GM13977 (cell line): ENCODE measurements around the gene KLC4.

ENCODE experiments used
- DNase-seq: peaks from one replicate; pipeline ENCODE4 v3.0.0; 2012; ENCODE audit warnings: low spot score
- in situ Hi-C: fragments of 300-500 bp; cut with MboI; formaldehyde crosslinking; loops from one replicate; pipeline ENCODE4 v1.12.0; 2022; ENCODE audit warnings: low sequenced_read_pairs, low pct_unique_long_range_greater_than_20kb, mixed read lengths, inconsistent platforms; ENCODE audit not compliant: unreplicated experiment
- TF ChIP-seq, protein P1 (sequence below): IDR thresholded peaks from 2 replicates; pipeline ENCODE4 v1.5.1; 2012; ENCODE audit warnings: mild to moderate bottlenecking, control low read depth; ENCODE audit not compliant: insufficient read depth; ENCODE audit errors: extremely low read depth, missing control alignments

KLC4 gene

DNA sequence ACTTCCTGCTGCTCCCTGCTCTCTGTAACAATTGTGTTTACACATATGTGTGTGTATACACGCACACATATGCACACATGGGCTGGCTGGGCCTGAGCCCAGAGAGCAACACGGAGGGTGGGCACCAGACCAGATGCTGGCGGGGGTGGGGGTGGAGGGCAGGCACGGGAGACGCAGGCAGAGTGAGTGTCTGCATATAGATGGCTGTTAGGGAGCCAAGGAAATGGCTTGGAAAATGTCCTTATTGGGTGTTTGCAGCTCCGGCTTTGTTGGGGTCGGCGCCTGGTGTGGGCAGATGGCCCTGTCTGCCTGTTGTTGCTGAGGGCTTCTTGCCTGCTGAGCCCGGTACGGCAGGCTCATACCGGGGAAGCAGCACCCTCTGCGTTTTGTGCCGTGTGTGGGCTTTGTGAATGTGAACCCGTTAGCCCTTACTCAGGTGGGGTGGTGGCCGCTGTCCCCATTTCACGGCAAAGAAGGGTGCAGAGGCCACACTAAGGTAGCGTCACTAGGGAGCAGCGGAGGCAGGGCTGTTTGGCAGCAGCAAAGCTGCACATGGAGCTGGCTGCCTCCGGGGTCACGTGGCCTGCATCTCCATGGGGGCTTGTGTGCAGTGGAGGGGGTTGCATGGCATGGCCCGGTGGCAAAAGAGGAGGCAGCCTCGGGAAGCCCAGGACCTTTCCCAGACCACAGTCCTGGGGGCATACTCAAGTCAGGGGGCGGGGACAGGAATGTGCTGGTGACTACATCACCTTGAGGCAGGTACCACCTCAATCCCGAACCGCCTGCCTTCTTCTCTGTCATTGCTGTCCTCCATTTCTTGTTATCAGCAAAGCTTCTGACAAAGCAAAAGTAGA lies 64.3 kb downstream of the KLC4 start:
- in situ Hi-C loops = no loop called here
- no peak for DNase-seq
- TF ChIP-seq, protein P1, sequence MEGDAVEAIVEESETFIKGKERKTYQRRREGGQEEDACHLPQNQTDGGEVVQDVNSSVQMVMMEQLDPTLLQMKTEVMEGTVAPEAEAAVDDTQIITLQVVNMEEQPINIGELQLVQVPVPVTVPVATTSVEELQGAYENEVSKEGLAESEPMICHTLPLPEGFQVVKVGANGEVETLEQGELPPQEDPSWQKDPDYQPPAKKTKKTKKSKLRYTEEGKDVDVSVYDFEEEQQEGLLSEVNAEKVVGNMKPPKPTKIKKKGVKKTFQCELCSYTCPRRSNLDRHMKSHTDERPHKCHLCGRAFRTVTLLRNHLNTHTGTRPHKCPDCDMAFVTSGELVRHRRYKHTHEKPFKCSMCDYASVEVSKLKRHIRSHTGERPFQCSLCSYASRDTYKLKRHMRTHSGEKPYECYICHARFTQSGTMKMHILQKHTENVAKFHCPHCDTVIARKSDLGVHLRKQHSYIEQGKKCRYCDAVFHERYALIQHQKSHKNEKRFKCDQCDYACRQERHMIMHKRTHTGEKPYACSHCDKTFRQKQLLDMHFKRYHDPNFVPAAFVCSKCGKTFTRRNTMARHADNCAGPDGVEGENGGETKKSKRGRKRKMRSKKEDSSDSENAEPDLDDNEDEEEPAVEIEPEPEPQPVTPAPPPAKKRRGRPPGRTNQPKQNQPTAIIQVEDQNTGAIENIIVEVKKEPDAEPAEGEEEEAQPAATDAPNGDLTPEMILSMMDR = no peak

DNA sequence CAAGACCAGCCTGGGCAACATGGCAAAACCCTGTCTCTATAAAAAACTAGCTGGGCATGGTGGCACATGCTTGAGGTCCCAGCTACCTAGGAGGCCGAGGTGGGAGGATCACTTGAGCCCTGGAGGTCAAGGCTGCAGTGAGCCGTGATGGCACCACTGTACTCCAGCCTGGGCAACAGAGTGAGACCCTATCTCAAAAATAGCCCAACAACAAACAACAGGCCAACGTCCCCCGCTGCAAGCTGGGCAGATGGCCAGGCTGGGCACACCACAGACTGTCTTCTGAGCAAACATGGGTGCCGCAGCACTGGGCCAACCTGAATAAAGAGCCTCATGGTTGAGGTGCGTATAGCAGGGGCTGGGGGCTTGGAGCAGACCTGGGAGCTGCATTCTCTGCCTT lies 65.0 kb downstream of the KLC4 start:
- no peak for DNase-seq
- in situ Hi-C loops = no loop called here
- TF ChIP-seq, protein P1 = no peak
